ENCODE results near the gene AKT1.

Gene AKT1

GRCh38 chr14:104805941-104806624 lies 10.5 kb upstream of the AKT1 start:
- peaks cover 10% of the 10 kb centered on the region; the same call in 1 of the 2 replicates for H3K4me1 ChIP-seq (ENCODE audit: insufficient read depth, low read length)
- H3K9ac ChIP-seq (ENCODE audit: low read depth, low read length) = no peak overlapping the region
- no peaks in the 10 kb centered on the region for H3K36me3 ChIP-seq (ENCODE audit: insufficient read depth, low read length)
- no peaks in the 10 kb centered on the region for H3K9me3 ChIP-seq (ENCODE audit: control insufficient read depth, insufficient read depth, low read length)

GRCh38 chr14:104805326-104805678 lies 9.8 kb upstream of the AKT1 start:
- H3K4me1 ChIP-seq (ENCODE audit: insufficient read depth, low read length) = peaks cover 10% of the 10 kb centered on the region; the same call in 1 of the 2 replicates
- no peaks in the 10 kb centered on the region for H3K9me3 ChIP-seq (ENCODE audit: control insufficient read depth, insufficient read depth, low read length)
- no peaks in the 10 kb centered on the region for H3K36me3 ChIP-seq (ENCODE audit: insufficient read depth, low read length)
- H3K9ac ChIP-seq (ENCODE audit: low read depth, low read length) = no peak overlapping the region

GRCh38 chr14:104804481-104805325 lies 9.2 kb upstream of the AKT1 start:
- no peaks in the 10 kb centered on the region for H3K36me3 ChIP-seq (ENCODE audit: insufficient read depth, low read length)
- H3K9ac ChIP-seq (ENCODE audit: low read depth, low read length) = no peak overlapping the region
- H3K4me1 ChIP-seq (ENCODE audit: insufficient read depth, low read length) = peaks cover 10% of the 10 kb centered on the region; the same call in 1 of the 2 replicates
- H3K9me3 ChIP-seq (ENCODE audit: control insufficient read depth, insufficient read depth, low read length) = no peaks in the 10 kb centered on the region

- H3K36me3 ChIP-seq (ENCODE audit: insufficient read depth, low read length) = no peaks in the 10 kb centered on the region
- peaks cover 14% of the 10 kb centered on the region; the same call in 1 of the 2 replicates for H3K4me1 ChIP-seq (ENCODE audit: insufficient read depth, low read length)
- H3K9me3 ChIP-seq (ENCODE audit: control insufficient read depth, insufficient read depth, low read length) = no peaks in the 10 kb centered on the region
- no peak overlapping the region for H3K9ac ChIP-seq (ENCODE audit: low read depth, low read length)
Measured at GRCh38 chr14:104803912-104804410, 8.4 kb upstream of the AKT1 start.

GRCh38 chr14:104803280-104803911 lies 7.8 kb upstream of the AKT1 start:
- Histone ChIP-seq H3K9me3 (ENCODE audit: control insufficient read depth, insufficient read depth, low read length) (no peaks in the 10 kb centered on the region), H3K4me1 (ENCODE audit: insufficient read depth, low read length) (peaks cover 14% of the 10 kb centered on the region; the same call in 1 of the 2 replicates), H3K36me3 (ENCODE audit: insufficient read depth, low read length) (no peaks in the 10 kb centered on the region), H3K9ac (ENCODE audit: low read depth, low read length) (no peak overlapping the region)

- Histone ChIP-seq H3K36me3 (ENCODE audit: insufficient read depth, low read length) (no peaks in the 10 kb centered on the region), H3K9ac (ENCODE audit: low read depth, low read length) (no peak overlapping the region), H3K4me1 (ENCODE audit: insufficient read depth, low read length) (peaks cover 14% of the 10 kb centered on the region; the same call in 1 of the 2 replicates), H3K9me3 (ENCODE audit: control insufficient read depth, insufficient read depth, low read length) (no peaks in the 10 kb centered on the region)
Measured at GRCh38 chr14:104802394-104803184, 7.0 kb upstream of the AKT1 start.

- H3K36me3 ChIP-seq (ENCODE audit: insufficient read depth, low read length) = no peaks in the 10 kb centered on the region
- peak overlapping the region; percentile 54; the same call in 1 of the 2 replicates for H3K9ac ChIP-seq (ENCODE audit: low read depth, low read length)
- H3K9me3 ChIP-seq (ENCODE audit: control insufficient read depth, insufficient read depth, low read length) = no peaks in the 10 kb centered on the region
- H3K4me1 ChIP-seq (ENCODE audit: insufficient read depth, low read length) = peaks cover 17% of the 10 kb centered on the region; the same call in 1 of the 2 replicates
Measured at GRCh38 chr14:104801520-104802393, 6.2 kb upstream of the AKT1 start.

- peak within 1 kb of the TSS; percentile 79 for H3K9ac ChIP-seq (ENCODE audit: low read depth, low read length)
- H3K36me3 ChIP-seq (ENCODE audit: insufficient read depth, low read length) = no peaks in the 10 kb centered on the region
- H3K9me3 ChIP-seq (ENCODE audit: control insufficient read depth, insufficient read depth, low read length) = no peaks in the 10 kb centered on the region
- peaks cover 25% of the 10 kb centered on the region; the same call in 1 of the 2 replicates for H3K4me1 ChIP-seq (ENCODE audit: insufficient read depth, low read length)
Measured at GRCh38 chr14:104800771-104801519, 5.4 kb upstream of the AKT1 start, which contains the start of gene ZBTB42. Gene ZBTB42 (plus strand): TSS chr14:104801101. CDS start chr14:104801198, 97 bp downstream.

GRCh38 chr14:104800015-104800770 lies 4.6 kb upstream of the AKT1 start:
- peak overlapping the region; percentile 79 for H3K9ac ChIP-seq (ENCODE audit: low read depth, low read length)
- no peaks in the 10 kb centered on the region for H3K9me3 ChIP-seq (ENCODE audit: control insufficient read depth, insufficient read depth, low read length)
- peaks cover 18% of the 10 kb centered on the region; the same call in 1 of the 2 replicates for H3K4me1 ChIP-seq (ENCODE audit: insufficient read depth, low read length)
- no peaks in the 10 kb centered on the region for H3K36me3 ChIP-seq (ENCODE audit: insufficient read depth, low read length)

- peak overlapping the region; percentile 79 for H3K9ac ChIP-seq (ENCODE audit: low read depth, low read length)
- no peaks in the 10 kb centered on the region for H3K9me3 ChIP-seq (ENCODE audit: control insufficient read depth, insufficient read depth, low read length)
- H3K4me1 ChIP-seq (ENCODE audit: insufficient read depth, low read length) = peaks cover 14% of the 10 kb centered on the region; the same call in 1 of the 2 replicates
- H3K36me3 ChIP-seq (ENCODE audit: insufficient read depth, low read length) = no peaks in the 10 kb centered on the region
Measured at GRCh38 chr14:104799244-104800014, 3.9 kb upstream of the AKT1 start.

All from ES-I3 (cell line).